A549 treated with AZD9567 at 1 μM for 4 hours (cell line): ENCODE data around the gene ZNF397. TPM values are rescaled to one million over a fixed set of nuclear protein-coding genes. Genes with fewer than 3 reads are reported as not detected.

Source experiments
- total RNA-seq: library from RNA; stranded (reverse); fragments of 200-300 nt; extraction: Qiagen RNA extraction; gene quantifications from 5 replicates; pipeline ENCODE4 v1.2.3, GENCODE V29; 2022; ENCODE audit not compliant: insufficient read depth

The ZNF397 gene
- total RNA-seq = 3.4 to 7.3 TPM (median 4.5 TPM) in 5 replicates

DNA sequence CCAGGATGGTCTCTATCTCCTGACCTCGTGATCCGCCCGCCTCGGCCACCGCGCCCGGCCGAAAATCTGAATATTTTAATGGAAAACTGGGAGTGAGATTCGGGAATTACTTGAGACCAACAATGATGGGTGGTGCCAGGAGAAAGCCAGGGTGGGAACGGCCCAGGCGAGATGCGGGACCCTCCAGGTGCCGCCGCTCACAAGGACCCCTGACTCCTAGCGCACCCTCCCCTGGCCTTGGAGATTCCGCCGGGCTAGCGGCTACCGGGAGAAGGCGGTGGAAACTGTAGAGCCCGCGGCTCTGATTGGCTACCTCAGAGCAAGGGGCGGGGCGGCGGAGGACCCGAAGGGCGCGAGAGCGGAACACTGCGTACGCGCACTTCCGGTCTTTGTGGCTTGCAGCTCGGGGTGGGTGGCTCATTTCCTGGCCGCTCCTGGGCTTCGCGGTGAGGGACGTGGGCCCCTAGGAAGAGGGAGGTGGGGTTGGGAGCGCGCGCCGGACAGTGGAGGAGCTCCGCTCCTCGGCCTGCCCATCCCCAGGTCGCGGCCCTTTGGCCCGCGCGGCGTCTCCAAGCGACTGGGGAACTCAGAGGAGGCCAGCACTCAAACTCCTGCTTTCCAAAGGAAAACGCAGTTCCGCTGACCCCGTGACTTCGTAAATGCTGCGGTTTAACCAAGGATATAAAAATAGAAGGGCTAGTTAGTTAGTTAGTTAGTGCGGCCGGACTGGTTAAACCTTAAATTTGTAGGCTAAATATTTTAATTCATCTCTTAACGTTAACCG lies at the start of gene ZNF397:
Gene ZNF397 (plus strand): TSS at position 371 of the 784 bp plus-strand sequence. CDS start 1,437 bp downstream, outside the sequence.

DNA sequence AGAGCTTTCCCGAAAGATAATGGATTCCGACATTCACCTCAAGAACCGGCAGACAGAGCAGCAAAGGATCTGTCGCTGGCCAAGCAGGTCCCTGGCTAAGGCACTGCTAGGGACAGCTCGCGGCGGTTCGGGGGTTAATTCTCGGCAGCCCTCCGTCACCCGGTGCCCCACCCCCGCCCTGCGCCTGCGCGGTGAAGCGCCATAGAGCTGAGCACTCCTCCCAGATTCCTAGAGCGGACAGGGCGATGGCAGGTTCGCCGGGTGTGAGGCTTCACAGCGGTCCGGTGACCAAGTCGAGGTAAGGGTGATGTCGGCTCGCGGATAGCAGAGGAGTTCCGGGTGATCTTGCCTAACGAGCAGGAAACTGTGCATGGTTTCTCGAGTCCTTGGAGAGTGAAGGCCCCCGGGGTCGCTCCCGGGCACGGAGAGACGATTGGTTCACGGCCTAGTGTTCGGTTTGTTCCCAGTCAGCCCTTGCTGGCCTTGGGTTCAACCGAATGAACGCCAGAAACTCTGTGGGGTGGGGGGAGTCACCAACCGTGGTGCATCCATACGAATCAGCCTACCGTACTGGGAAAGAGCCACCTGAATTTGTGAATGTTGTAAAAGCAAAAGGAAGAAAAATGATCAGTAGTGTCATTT lies 49.4 kb downstream of the ZNF397 start, which contains the start of gene ZSCAN30:
Gene ZSCAN30 (minus strand): TSS at position 136 of the 642 bp plus-strand sequence. CDS start 25,877 bp downstream, outside the sequence.

Other genes starting within 250 kb of the ZNF397 start
- gene MAPRE2, start 199.6 kb upstream of the ZNF397 start, total RNA-seq = 10.9 to 17.0 TPM (median 12.9 TPM) in 5 replicates
- gene ZSCAN30, start 49.2 kb downstream of the ZNF397 start, total RNA-seq = 0.70 to 3.6 TPM (median 0.79 TPM) in 5 replicates
- 9.2 to 12.2 TPM (median 11.2 TPM) in 5 replicates for gene ZNF24, start 103.4 kb downstream of the ZNF397 start, total RNA-seq
- 0.53 to 0.68 TPM (median 0.58 TPM) in 4 of 5 replicates, not detected in the other for gene ZNF396, start 136.3 kb downstream of the ZNF397 start, total RNA-seq